Fibroblast of lung (primary cell): ENCODE measurements around the gene FKBP8. TPM values are rescaled to one million over a fixed set of nuclear protein-coding genes. Genes with fewer than 3 reads are reported as not detected.

ENCODE experiments used
- DNase-seq, 2 donors: peaks; one replicate each; pipeline versions ENCODE4 v3.0.0 to v3.0.0-alpha.2; 2010; ENCODE audit warnings: low read depth in 2 of 2
- H2AFZ ChIP-seq: 2 replicates; pipeline ENCODE4 v1.5.1; 2012; ENCODE audit warnings: low read length, control low read depth, inconsistent platforms
- H3K27ac ChIP-seq: 2 replicates; pipeline ENCODE4 v1.5.1; 2011; ENCODE audit warnings: low read length, control low read depth; ENCODE audit not compliant: insufficient read depth
- H3K27me3 ChIP-seq: 2 replicates; pipeline ENCODE4 v1.5.1; 2011; ENCODE audit warnings: mild to moderate bottlenecking, low read length; ENCODE audit not compliant: control insufficient read depth, insufficient read depth
- H3K36me3 ChIP-seq: 2 replicates; pipeline ENCODE4 v1.5.1; 2011; ENCODE audit warnings: low read length; ENCODE audit not compliant: control insufficient read depth, insufficient read depth
- H3K4me1 ChIP-seq: 2 replicates; pipeline ENCODE4 v1.5.1; 2011; ENCODE audit warnings: low read length; ENCODE audit not compliant: control insufficient read depth, insufficient read depth; ENCODE audit errors: extremely low read depth
- H3K4me2 ChIP-seq: 2 replicates; pipeline ENCODE4 v1.5.1; 2011; ENCODE audit warnings: low read length, control low read depth; ENCODE audit not compliant: insufficient read depth; ENCODE audit errors: extremely low read depth
- H3K4me3 ChIP-seq, 4 experiments: fragments of 200-600 bp in 1 of 4; sonication (generic) in 1 of 4; replicated peaks in 1 of 4; 2 replicates each; pipeline ENCODE4 v1.5.1; 2011 to 2016; ENCODE audit warnings: low read length in 4 of 4, low read depth in 3 of 4, mild to moderate bottlenecking in 3 of 4, control low read depth in 2 of 4, inconsistent platforms in 1 of 4, mixed read lengths in 1 of 4; ENCODE audit not compliant: insufficient read depth in 1 of 4; ENCODE audit errors: control extremely low read depth in 1 of 4
- H3K79me2 ChIP-seq: 2 replicates; pipeline ENCODE4 v1.5.1; 2012; ENCODE audit warnings: mild to moderate bottlenecking, low read length, inconsistent platforms; ENCODE audit not compliant: control insufficient read depth, insufficient read depth
- H3K9ac ChIP-seq: 2 replicates; pipeline ENCODE4 v1.5.1; 2011; ENCODE audit warnings: mild to moderate bottlenecking, low read length, control low read depth; ENCODE audit not compliant: insufficient read depth
- H3K9me3 ChIP-seq: 2 replicates; pipeline ENCODE4 v1.5.1; 2012; ENCODE audit warnings: low read depth, low read length; ENCODE audit not compliant: control insufficient read depth, insufficient read depth
- H4K20me1 ChIP-seq: 2 replicates; pipeline ENCODE4 v1.5.1; 2011; ENCODE audit warnings: low read length; ENCODE audit not compliant: control insufficient read depth, insufficient read depth; ENCODE audit errors: extremely low read depth
- EZH2 ChIP-seq: IDR thresholded peaks from 2 replicates; pipeline ENCODE4 v1.5.1; 2012; ENCODE audit warnings: low read length, control low read depth, mild to moderate bottlenecking; ENCODE audit errors: missing control alignments
- polyA plus RNA-seq, 2 donors: library from polyadenylated mRNA; depleted of rRNA in 1 of 2; stranded (reverse) in 1 of 2; unstranded in 1 of 2; fragments of >200 nt; gene quantifications; 2 replicates each; pipeline ENCODE4 v1.2.1, GENCODE V29; 2011 to 2012; ENCODE audit warnings: missing spikeins in 1 of 2
- total RNA-seq: library from RNA; depleted of rRNA; stranded (reverse); fragments of >200 nt; gene quantifications from 2 replicates; pipeline ENCODE4 v1.2.1, GENCODE V29; 2014
- TF ChIP-seq, protein P1 (sequence below), 2 donors: IDR thresholded peaks in 1 of 2; conservative IDR thresholded peaks in 1 of 2; 1 replicate in 1 of 2; 2 replicates in 1 of 2; pipeline ENCODE4 v1.5.1; 2011 to 2012; ENCODE audit warnings: low read length in 2 of 2, control low read depth in 1 of 2, inconsistent platforms in 1 of 2, low read depth in 1 of 2, mild to moderate bottlenecking in 1 of 2

Gene FKBP8
- total and polyA plus RNA-seq, 2 donors (not counting 1 experiment from before 2014, with no cell fraction given) = 135 to 289 TPM

DNA sequence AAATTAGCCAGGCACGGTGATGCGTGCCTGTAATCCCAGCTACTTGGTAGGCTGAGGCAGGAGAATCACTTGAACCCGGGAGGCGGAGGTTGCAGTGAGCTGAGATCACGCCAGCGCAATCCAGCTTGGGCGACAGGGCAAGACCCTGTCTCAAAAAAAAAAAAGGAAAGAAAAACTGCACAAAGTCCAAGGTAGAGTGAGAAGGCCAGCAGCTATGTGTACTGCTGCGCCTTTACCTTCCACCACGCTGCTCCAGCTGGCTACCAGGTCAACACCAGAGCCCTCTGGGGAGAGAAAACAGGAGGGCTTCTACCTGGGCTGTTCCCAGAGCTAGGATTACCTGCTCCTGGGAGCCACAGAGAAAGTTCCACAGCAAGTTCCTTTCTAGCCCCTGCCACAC lies 24.7 kb downstream of the FKBP8 start:
- no peak for TF ChIP-seq EZH2
- TF ChIP-seq, protein P1, sequence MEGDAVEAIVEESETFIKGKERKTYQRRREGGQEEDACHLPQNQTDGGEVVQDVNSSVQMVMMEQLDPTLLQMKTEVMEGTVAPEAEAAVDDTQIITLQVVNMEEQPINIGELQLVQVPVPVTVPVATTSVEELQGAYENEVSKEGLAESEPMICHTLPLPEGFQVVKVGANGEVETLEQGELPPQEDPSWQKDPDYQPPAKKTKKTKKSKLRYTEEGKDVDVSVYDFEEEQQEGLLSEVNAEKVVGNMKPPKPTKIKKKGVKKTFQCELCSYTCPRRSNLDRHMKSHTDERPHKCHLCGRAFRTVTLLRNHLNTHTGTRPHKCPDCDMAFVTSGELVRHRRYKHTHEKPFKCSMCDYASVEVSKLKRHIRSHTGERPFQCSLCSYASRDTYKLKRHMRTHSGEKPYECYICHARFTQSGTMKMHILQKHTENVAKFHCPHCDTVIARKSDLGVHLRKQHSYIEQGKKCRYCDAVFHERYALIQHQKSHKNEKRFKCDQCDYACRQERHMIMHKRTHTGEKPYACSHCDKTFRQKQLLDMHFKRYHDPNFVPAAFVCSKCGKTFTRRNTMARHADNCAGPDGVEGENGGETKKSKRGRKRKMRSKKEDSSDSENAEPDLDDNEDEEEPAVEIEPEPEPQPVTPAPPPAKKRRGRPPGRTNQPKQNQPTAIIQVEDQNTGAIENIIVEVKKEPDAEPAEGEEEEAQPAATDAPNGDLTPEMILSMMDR (conservative IDR thresholded peaks at IDR 0.05 in 1 of 2, IDR thresholded peaks at IDR 0.05 in 1 of 2; ENCODE audit: low read depth in 1 of 2, low read length in 2 of 2) = no peak
- H4K20me1 ChIP-seq = no peaks in the 10 kb centered on the region
- H3K36me3 ChIP-seq = no peaks in the 10 kb centered on the region
- no peak overlapping the region for H3K27ac ChIP-seq
- no peak for DNase-seq
- no peaks in the 10 kb centered on the region for H3K9me3 ChIP-seq
- H2AFZ ChIP-seq = no peak overlapping the region
- no peak overlapping the region for H3K9ac ChIP-seq
- H3K4me2 ChIP-seq = no peak overlapping the region
- peaks cover 75% of the 10 kb centered on the region for H3K79me2 ChIP-seq
- no peaks in the 10 kb centered on the region for H3K27me3 ChIP-seq
- H3K4me1 ChIP-seq = peaks cover 22% of the 10 kb centered on the region
- H3K4me3 ChIP-seq = no peak overlapping the region

DNA sequence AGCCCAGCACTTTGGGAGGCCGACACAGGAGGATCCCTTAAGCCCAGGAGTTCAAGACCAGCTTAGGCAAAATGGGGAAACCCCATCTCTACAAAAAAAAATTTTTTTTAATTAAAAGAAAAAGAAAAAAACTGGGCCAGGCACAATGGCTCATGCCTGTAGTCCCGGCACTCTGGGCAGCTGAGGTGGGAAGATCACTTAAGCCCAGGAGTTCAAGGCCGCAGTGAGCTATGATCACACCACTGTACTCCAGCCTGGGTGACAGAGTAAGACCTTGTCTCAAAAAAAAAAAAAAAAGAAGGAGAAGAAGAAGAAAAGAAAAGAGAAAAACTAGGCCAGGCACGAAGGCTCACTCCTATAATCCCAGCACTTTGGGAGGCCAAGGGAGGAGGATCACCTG lies 25.8 kb downstream of the FKBP8 start:
- TF ChIP-seq EZH2 = no peak
- TF ChIP-seq, protein P1 (conservative IDR thresholded peaks at IDR 0.05 in 1 of 2, IDR thresholded peaks at IDR 0.05 in 1 of 2; ENCODE audit: low read depth in 1 of 2, low read length in 2 of 2) = no peak
- Histone ChIP-seq H4K20me1 (no peaks in the 10 kb centered on the region), H3K9me3 (no peaks in the 10 kb centered on the region)

DNA sequence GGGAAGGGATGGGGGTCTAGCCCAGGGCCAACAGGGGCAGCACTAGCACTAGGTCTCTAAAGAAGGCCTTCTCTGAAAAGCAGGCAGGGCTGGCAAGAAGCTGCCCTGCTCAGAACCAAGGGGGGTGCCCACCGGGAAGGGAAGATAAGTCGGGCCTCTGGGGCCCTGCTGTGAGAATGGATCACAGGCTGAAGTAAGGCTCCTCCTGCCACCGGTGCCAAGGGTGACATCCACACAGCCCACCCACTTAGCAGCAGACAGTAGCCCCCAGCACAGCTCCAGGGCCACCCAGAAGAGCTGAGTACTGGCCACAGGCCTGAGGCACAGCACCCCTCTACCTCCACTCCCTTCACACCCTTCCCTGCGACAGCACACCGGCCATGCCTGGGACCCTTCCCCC lies 27.4 kb downstream of the FKBP8 start:
- no peaks in the 10 kb centered on the region for H3K36me3 ChIP-seq
- peaks cover 22% of the 10 kb centered on the region for H3K4me1 ChIP-seq

More for the DNA sequence above, 25.8 kb downstream of the FKBP8 start:
- H3K36me3 ChIP-seq = no peaks in the 10 kb centered on the region
- no peak overlapping the region for H3K27ac ChIP-seq
- DNase-seq = no peak
- no peak overlapping the region for H3K9ac ChIP-seq
- H3K4me2 ChIP-seq = no peak overlapping the region
- no peak overlapping the region for H3K4me3 ChIP-seq
- no peaks in the 10 kb centered on the region for H3K27me3 ChIP-seq
- no peak overlapping the region for H2AFZ ChIP-seq
- H3K79me2 ChIP-seq = peaks cover 84% of the 10 kb centered on the region
- H3K4me1 ChIP-seq = peaks cover 22% of the 10 kb centered on the region

More for the DNA sequence above, 27.4 kb downstream of the FKBP8 start:
- no peak for DNase-seq
- Histone ChIP-seq H3K27ac (peak overlapping the region; percentile 75), H3K27me3 (no peaks in the 10 kb centered on the region), H3K4me2 (no peak overlapping the region), H3K9me3 (no peaks in the 10 kb centered on the region), H4K20me1 (no peaks in the 10 kb centered on the region), H2AFZ (no peak overlapping the region), H3K4me3 (no peak overlapping the region), H3K9ac (no peak overlapping the region), H3K79me2 (peaks cover 87% of the 10 kb centered on the region)
- TF ChIP-seq EZH2 = no peak
- TF ChIP-seq, protein P1 (conservative IDR thresholded peaks at IDR 0.05 in 1 of 2, IDR thresholded peaks at IDR 0.05 in 1 of 2; ENCODE audit: low read depth in 1 of 2, low read length in 2 of 2) = no peak
